ENCODE measurements around the gene CCNE1. TPM values are rescaled to one million over a fixed set of nuclear protein-coding genes. Genes with fewer than 3 reads are reported as not detected.
A peak's percentile ranks its signal among the peaks of the same experiment; 100 is the strongest.

The CCNE1 gene
- total RNA-seq, 4 donors from 2014 or later, result 2.9 to 7.3 (median 4.5) TPM

DNA sequence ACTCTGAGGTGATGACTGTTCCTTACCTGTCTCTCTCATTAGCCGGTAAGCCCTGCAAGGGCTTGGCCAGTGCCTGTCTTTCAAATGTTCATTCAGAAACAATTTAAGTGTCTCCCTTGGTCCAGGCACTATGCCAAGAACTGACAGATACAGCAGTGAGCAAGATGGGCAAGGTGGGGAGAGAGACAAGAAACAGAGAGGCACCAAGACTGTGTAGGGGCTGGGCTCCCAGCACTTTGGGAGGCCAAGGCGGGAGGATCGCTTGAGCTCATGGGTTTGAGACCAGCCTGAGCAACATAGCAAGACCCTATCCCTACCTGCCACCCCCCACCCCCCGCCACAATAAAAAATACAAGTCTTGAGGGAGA is 1.3 kb upstream of the CCNE1 start:
- TF ChIP-seq, protein P1, sequence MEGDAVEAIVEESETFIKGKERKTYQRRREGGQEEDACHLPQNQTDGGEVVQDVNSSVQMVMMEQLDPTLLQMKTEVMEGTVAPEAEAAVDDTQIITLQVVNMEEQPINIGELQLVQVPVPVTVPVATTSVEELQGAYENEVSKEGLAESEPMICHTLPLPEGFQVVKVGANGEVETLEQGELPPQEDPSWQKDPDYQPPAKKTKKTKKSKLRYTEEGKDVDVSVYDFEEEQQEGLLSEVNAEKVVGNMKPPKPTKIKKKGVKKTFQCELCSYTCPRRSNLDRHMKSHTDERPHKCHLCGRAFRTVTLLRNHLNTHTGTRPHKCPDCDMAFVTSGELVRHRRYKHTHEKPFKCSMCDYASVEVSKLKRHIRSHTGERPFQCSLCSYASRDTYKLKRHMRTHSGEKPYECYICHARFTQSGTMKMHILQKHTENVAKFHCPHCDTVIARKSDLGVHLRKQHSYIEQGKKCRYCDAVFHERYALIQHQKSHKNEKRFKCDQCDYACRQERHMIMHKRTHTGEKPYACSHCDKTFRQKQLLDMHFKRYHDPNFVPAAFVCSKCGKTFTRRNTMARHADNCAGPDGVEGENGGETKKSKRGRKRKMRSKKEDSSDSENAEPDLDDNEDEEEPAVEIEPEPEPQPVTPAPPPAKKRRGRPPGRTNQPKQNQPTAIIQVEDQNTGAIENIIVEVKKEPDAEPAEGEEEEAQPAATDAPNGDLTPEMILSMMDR (IDR thresholded peaks at IDR 0.05 in 4 of 5, conservative IDR thresholded peaks at IDR 0.05 in 1 of 5), result no peak
- TF ChIP-seq POLR2A (IDR thresholded peaks at IDR 0.05), result no peak
- no peaks in the 10 kb centered on the region for H3K27me3 ChIP-seq
- H3K27ac ChIP-seq, result peak overlapping the region in 3 of 4 donors; percentile 46 to 72 (median 56)
- no peak overlapping the region for H3K4me3 ChIP-seq
- ATAC-seq (no peak), DNase-seq (no peak)
- no peaks in the 10 kb centered on the region for H3K36me3 ChIP-seq
- intact Hi-C loops (cut with DNase I; ENCODE audit: low total_unique reads) (loop anchor here (10.0 kb wide), 1 partner anchor 206 kb away; the partner anchor contains the start of gene POP4), in situ Hi-C loops (cut with MboI; ENCODE audit: low sequenced_read_pairs in 4 of 4) (no loop called here)
- no peaks in the 10 kb centered on the region for H3K9me3 ChIP-seq
- no peaks in the 10 kb centered on the region for H3K4me1 ChIP-seq

GRCh38 chr19:29812080-29812880 is 489 bp downstream of the CCNE1 start:
- no peak for DNase-seq
- Histone ChIP-seq H3K4me3 (peak overlapping the region in 3 of 4 donors; percentile 27 to 49 (median 46)), H3K36me3 (no peaks in the 10 kb centered on the region), H3K27me3 (no peaks in the 10 kb centered on the region), H3K27ac (no peak overlapping the region), H3K9me3 (no peaks in the 10 kb centered on the region), H3K4me1 (no peaks in the 10 kb centered on the region)
- TF ChIP-seq POLR2A (IDR thresholded peaks at IDR 0.05), result no peak
- TF ChIP-seq, protein P1 (IDR thresholded peaks at IDR 0.05 in 4 of 5, conservative IDR thresholded peaks at IDR 0.05 in 1 of 5), result no peak
- in situ Hi-C loops (cut with MboI; ENCODE audit: low sequenced_read_pairs in 4 of 4) (no loop called here), intact Hi-C loops (cut with DNase I; ENCODE audit: low total_unique reads) (loop anchor here (10.0 kb wide), 1 partner anchor 207 kb away; the partner anchor contains the start of gene POP4)
- no peak for ATAC-seq

DNA sequence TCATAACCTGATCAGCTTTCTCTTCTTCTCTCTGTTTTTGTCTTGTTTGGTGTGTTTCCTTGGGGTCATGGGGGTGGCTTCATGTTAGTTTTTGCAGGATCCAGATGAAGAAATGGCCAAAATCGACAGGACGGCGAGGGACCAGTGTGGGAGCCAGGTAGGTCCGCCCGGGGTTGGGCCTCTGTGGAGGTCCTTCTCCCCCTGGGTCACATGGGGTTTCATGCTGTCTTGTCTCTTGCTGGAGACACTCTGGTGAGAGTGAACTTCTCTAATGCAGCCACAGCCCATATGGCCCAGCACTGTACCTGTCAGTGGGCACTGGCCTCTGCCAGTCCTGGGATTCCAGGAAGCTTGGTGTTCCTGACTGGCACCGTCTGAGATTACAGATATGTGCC is 1.1 kb downstream of the CCNE1 start:
- no peak overlapping the region for H3K27ac ChIP-seq
- intact Hi-C loops (cut with DNase I; ENCODE audit: low total_unique reads), result loop anchor here (10.0 kb wide), 1 partner anchor 208 kb away; the partner anchor contains the start of gene POP4

DNA sequence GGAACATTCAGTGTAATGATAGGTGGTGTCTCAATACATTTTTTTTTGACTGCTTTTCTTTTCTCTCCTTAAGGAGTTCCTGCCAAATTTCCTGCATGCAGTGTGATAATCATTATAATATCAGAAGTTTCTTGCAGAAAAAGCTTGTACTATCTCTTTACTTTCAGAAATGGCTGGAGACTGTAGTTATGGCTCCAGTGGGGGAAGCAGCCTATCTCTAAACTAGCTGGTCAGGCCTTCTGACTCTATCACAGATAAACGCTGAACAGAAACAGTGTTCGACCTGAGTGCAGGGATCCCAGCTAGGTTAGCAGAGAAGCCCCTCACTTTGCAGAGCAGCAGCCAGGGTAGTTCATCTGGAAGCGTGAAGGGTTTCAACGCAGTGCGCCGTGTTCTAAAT is 1.9 kb downstream of the CCNE1 start:
- no peaks in the 10 kb centered on the region for H3K27me3 ChIP-seq
- no peaks in the 10 kb centered on the region for H3K9me3 ChIP-seq
- intact Hi-C loops (cut with DNase I; ENCODE audit: low total_unique reads), result loop anchor here (10.0 kb wide), 1 partner anchor 209 kb away; the partner anchor contains the start of gene POP4
- in situ Hi-C loops (cut with MboI; ENCODE audit: low sequenced_read_pairs in 4 of 4), result no loop called here
- H3K4me1 ChIP-seq, result no peaks in the 10 kb centered on the region
- TF ChIP-seq, protein P1 (IDR thresholded peaks at IDR 0.05 in 4 of 5, conservative IDR thresholded peaks at IDR 0.05 in 1 of 5), result no peak
- TF ChIP-seq POLR2A (IDR thresholded peaks at IDR 0.05), result no peak
- DNase-seq, result no peak
- ATAC-seq, result no peak
- H3K4me3 ChIP-seq, result no peak overlapping the region
- H3K27ac ChIP-seq, result no peak overlapping the region
- H3K36me3 ChIP-seq, result no peaks in the 10 kb centered on the region

More for the DNA sequence above, 1.1 kb downstream of the CCNE1 start:
- TF ChIP-seq, protein P1 (IDR thresholded peaks at IDR 0.05 in 4 of 5, conservative IDR thresholded peaks at IDR 0.05 in 1 of 5), result no peak
- no peak for TF ChIP-seq POLR2A (IDR thresholded peaks at IDR 0.05)
- Histone ChIP-seq H3K4me3 (peak overlapping the region in 2 of 4 donors; percentile 46 to 49), H3K36me3 (no peaks in the 10 kb centered on the region), H3K27me3 (no peaks in the 10 kb centered on the region), H3K9me3 (no peaks in the 10 kb centered on the region), H3K4me1 (no peaks in the 10 kb centered on the region)
- in situ Hi-C loops (cut with MboI; ENCODE audit: low sequenced_read_pairs in 4 of 4), result no loop called here
- no peak for ATAC-seq
- DNase-seq, result no peak
